Middle frontal gyrus (tissue), 1 donor: ENCODE results near the gene STX1B.
"Not testable (repeated sequence)": the region's sequence is repeated elsewhere in the genome, so short reads cannot be mapped to it uniquely, and the experiment has no call there.

ENCODE experiments used
- DNase-seq: peaks from one replicate; pipeline ENCODE4 v3.0.0-alpha.2; 2015; ENCODE audit warnings: low spot score; ENCODE audit errors: extremely low spot score

Gene STX1B

GRCh38 chr16:30953111-30953510, 57.3 kb downstream of the STX1B start:
- no peak for DNase-seq

GRCh38 chr16:30951750-30952149, 58.7 kb downstream of the STX1B start:
- no peak for DNase-seq

DNA sequence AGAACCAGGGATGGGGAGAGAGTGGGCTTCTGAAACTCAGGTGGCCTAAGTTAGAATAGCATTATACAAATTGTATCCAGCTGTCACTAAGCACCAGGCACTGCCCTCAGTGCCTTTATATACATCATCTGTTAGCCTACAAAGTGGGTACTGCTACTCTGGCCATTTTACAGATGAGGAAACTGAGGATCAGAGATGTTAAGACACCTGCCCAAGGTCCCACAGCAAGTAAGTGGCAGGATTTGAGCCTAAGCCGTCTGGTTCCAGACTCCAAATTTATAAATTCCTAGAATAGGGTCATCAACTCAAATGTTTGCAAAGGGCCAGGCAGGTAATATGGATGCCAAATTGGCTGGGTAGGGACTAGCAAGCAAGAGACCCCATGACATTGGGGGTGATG, 59.2 kb downstream of the STX1B start:
- no peak for DNase-seq

DNA sequence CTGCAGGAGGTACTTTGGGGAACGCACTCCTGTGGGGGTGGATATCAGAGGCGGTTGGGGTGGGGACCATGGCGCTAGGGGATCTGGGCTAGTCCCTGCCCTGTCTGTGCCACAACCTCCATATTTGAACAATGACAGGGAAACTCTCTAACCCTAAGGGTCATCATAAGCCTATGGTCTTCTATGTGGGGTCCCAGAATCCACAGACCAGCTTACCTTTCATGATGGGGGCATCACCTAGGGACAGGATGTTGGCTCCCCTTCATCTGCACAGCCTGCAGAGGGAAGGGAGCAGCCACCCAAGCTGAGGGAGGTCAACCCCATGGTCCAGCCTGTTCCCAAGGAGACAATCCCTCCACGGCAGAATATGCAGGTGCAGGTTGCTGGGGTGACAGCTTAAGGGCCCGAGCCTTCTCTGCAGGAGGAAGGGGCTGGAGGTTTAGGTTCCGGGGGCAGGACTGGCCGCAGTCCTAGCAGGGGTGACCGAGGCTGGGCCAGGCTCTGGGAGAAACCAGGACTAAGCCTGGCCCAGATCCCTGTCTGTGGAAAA, 59.8 kb downstream of the STX1B start:
- no peak for DNase-seq

- DNase-seq, result no peak
Observed at GRCh38 chr16:30949650-30950515, 60.6 kb downstream of the STX1B start.

GRCh38 chr16:30948667-30949649, 61.5 kb downstream of the STX1B start, which contains the start of gene ORAI3:
TSS of gene ORAI3 (plus strand) at chr16:30949068. CDS start at chr16:30949290, 222 bp downstream.
- DNase-seq, result no peak

DNA sequence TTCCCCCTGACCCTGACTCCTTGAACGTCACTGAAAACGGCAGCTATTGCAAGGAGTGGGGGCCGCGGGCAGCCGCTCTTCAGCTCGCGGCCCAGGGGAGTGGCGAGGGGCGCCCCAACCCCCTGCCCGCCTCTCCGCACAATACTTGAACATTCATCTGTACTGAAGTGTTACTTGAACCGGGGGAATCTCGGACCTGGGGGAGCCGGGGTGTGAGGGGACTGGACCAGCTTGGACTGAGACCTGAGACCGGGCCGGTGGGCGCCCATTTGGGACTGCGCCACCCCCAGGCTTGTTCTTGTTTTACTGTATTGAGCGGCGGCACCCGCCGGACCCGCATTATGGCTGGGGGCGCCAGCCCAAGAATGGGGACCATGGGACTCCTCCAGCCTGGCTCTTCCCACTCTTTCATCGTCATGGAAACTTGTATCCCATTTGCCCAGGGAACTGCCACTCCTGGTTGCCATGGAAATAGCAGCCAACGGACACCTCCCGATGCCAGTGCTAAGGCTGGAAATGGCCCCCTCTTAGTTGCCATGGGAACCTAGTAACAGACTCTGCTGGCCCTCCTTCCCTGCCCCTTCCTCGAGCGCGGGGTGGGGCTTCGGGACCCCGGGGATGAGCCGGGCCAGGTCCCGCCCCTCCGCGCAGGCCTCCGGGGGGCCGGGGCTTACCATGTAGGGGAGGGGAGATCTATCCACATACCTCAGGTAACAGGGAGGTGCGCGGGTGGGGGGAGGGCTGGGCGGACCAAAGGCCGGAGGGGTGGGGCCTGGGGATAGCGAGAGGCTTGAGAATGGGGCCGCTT, 62.4 kb downstream of the STX1B start:
- DNase-seq, result peak; percentile 94

- DNase-seq, result no peak
Observed at GRCh38 chr16:30947541-30947858, 62.9 kb downstream of the STX1B start.

GRCh38 chr16:30946671-30947540, 63.5 kb downstream of the STX1B start:
- no peak for DNase-seq

- no peak for DNase-seq
Observed at GRCh38 chr16:30944352-30944751, 66.1 kb downstream of the STX1B start.

DNA sequence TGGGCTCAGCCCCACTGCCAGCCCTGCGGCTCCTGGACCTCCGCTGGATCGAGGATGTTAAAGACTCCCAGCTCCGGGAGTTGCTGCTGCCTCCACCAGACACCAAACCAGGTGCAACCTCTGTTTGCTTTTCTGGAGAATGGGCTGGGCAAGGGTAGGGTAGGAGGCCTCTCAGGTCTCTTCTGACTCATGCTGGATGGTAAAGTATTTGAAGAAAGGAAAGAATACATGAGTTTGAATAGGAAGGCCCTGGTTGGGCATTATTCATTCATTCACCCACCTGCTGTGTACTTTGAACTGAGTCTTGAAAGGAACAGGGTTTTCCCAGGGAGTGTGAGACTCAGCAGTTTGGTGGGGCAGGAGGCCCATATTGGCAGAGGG, 68.0 kb downstream of the STX1B start:
- DNase-seq, result no peak

DNA sequence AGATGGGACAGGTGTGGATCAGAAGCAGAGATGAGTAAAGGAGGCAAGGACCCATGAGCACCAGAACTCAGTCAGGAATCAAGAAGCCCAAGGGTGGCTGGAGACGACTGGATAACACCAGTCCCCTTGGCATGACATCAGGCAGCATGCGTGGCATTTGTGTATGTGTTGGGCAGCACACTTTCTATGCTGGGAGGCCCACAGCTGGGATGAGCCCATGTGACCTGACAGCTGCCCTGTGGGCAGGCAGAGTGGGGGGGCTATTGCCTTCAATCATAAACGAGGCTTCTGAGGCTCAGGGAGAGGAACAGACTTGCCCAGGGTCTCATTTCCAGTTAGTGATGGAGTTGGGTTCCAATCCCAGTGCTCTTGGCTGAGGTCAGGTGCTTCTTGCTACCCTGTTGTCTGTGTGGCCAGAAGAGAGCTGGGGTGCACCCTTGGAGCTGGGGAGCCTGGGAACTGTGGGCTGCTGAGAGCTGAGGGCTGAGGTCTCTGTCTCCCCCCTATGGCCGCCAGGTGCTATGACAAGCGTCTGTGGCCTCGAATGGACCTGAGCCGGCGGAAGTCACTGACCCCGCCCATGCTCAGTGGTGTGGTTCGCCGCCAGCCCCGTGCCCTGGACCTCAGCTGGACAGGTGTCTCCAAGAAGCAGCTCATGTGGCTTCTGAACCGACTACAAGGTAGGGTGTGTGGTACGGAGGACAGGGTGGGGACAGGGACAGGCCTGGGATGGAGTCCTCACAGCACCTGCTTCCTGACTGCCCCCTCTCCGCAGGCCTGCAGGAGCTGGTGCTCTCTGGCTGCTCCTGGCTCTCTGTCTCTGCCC, 68.6 kb downstream of the STX1B start:
- no peak for DNase-seq

GRCh38 chr16:30939571-30939970, 70.9 kb downstream of the STX1B start:
- DNase-seq, result not testable (repeated sequence)
